CD14-positive monocyte (primary cell): ENCODE data around the gene FAM171A1. TPM values are rescaled to one million over a fixed set of nuclear protein-coding genes. Genes with fewer than 3 reads are reported as not detected.

Source experiments
- DNase-seq, 3 donors: peaks; one replicate each; pipeline ENCODE4 v3.0.0-alpha.2; 2011 to 2022
- H2AFZ ChIP-seq: 2 replicates; pipeline ENCODE4 v1.6.0; 2012; ENCODE audit warnings: mild to moderate bottlenecking, low read depth, low read length, inconsistent platforms; ENCODE audit not compliant: insufficient read depth, poor library complexity, severe bottlenecking
- H3K27ac ChIP-seq, 2 donors: 1 replicate in 1 of 2; 2 replicates in 1 of 2; pipeline ENCODE4 v1.5.1; 2012 to 2013; ENCODE audit warnings: low read length in 2 of 2, control low read depth in 1 of 2, inconsistent platforms in 1 of 2, low read depth in 1 of 2, mild to moderate bottlenecking in 1 of 2
- H3K27me3 ChIP-seq, 2 donors: one replicate each; pipeline versions ENCODE4 v1.6.0 to v1.6.1; 2011 to 2013; ENCODE audit warnings: low read length in 2 of 2; ENCODE audit not compliant: control insufficient read depth in 2 of 2, insufficient read depth in 2 of 2
- H3K36me3 ChIP-seq, 2 donors: replicated peaks in 1 of 2; 1 replicate in 1 of 2; 2 replicates in 1 of 2; pipeline versions ENCODE4 v1.5.1 to v1.6.1; 2012 to 2013; ENCODE audit warnings: low read length in 2 of 2, control low read depth in 1 of 2, inconsistent platforms in 1 of 2, mild to moderate bottlenecking in 1 of 2; ENCODE audit not compliant: insufficient read depth in 2 of 2, control insufficient read depth in 1 of 2
- H3K4me1 ChIP-seq, 2 donors: 1 replicate in 1 of 2; 2 replicates in 1 of 2; pipeline versions ENCODE4 v1.5.1 to v1.6.1; 2012 to 2013; ENCODE audit warnings: low read length in 2 of 2, control low read depth in 1 of 2, inconsistent platforms in 1 of 2, mild to moderate bottlenecking in 1 of 2, moderate library complexity in 1 of 2; ENCODE audit not compliant: insufficient read depth in 2 of 2, control insufficient read depth in 1 of 2
- H3K4me2 ChIP-seq: replicated peaks from 2 replicates; pipeline ENCODE3; 2012; ENCODE audit warnings: low read length, moderate library complexity, mild to moderate bottlenecking; ENCODE audit not compliant: poor library complexity, severe bottlenecking; ENCODE audit errors: extremely low read depth
- H3K4me3 ChIP-seq, 3 experiments: fragments of 200-600 bp in 1 of 3; sonication (generic) in 1 of 3; replicated peaks in 1 of 3; 1 replicate in 2 of 3; 2 replicates in 1 of 3; pipeline ENCODE4 v1.5.1; 2011 to 2013; ENCODE audit warnings: low read length in 3 of 3, mild to moderate bottlenecking in 3 of 3, control low read depth in 2 of 3, low read depth in 2 of 3, inconsistent platforms in 1 of 3, moderate library complexity in 1 of 3
- H3K79me2 ChIP-seq: 2 replicates; pipeline ENCODE4 v1.6.0; 2012; ENCODE audit warnings: mild to moderate bottlenecking, control low read depth, inconsistent platforms, low read length, moderate library complexity; ENCODE audit not compliant: insufficient read depth
- H3K9ac ChIP-seq: 2 replicates; pipeline ENCODE4 v1.6.0; 2017; ENCODE audit warnings: low read length, mild to moderate bottlenecking; ENCODE audit not compliant: insufficient read depth, poor library complexity, severe bottlenecking
- H3K9me3 ChIP-seq, 2 donors: replicated peaks in 1 of 2; 1 replicate in 1 of 2; 2 replicates in 1 of 2; pipeline versions ENCODE4 v1.5.1 to v1.6.1; 2012 to 2013; ENCODE audit warnings: low read length in 2 of 2, control low read depth in 1 of 2; ENCODE audit not compliant: control insufficient read depth in 1 of 2, insufficient read depth in 1 of 2
- H4K20me1 ChIP-seq: 2 replicates; pipeline ENCODE4 v1.6.0; 2012; ENCODE audit warnings: mild to moderate bottlenecking, low read length, control low read depth, moderate library complexity; ENCODE audit not compliant: insufficient read depth
- H3K27ac Mint-ChIP-seq, 7 donors: one replicate each; pipeline ENCODE4 v1.8.0; 2020; ENCODE audit warnings: mild to moderate bottlenecking in 7 of 7, mixed read lengths in 7 of 7, moderate library complexity in 6 of 7, inconsistent platforms in 2 of 7
- H3K27me3 Mint-ChIP-seq, 3 donors: one replicate each; pipeline ENCODE4 v1.8.0; 2021 to 2022; ENCODE audit warnings: low read depth in 3 of 3, mild to moderate bottlenecking in 3 of 3, mixed read lengths in 3 of 3, moderate library complexity in 3 of 3, inconsistent platforms in 1 of 3
- H3K36me3 Mint-ChIP-seq, 2 donors: one replicate each; pipeline ENCODE4 v1.8.0; 2020; ENCODE audit warnings: mixed read lengths in 2 of 2, inconsistent platforms in 1 of 2, mild to moderate bottlenecking in 1 of 2
- H3K4me1 Mint-ChIP-seq: one replicate; pipeline ENCODE4 v1.8.0; 2020; ENCODE audit warnings: mild to moderate bottlenecking, mixed read lengths
- H3K4me3 Mint-ChIP-seq, 2 donors: one replicate each; pipeline ENCODE4 v1.8.0; 2020; ENCODE audit warnings: mild to moderate bottlenecking in 2 of 2, mixed read lengths in 2 of 2, moderate library complexity in 1 of 2
- H3K9me3 Mint-ChIP-seq, 7 donors: one replicate each; pipeline ENCODE4 v1.8.0; 2020 to 2022; ENCODE audit warnings: mixed read lengths in 7 of 7, mild to moderate bottlenecking in 6 of 7, moderate library complexity in 6 of 7, inconsistent platforms in 2 of 7
- CTCF ChIP-seq: fragments of 200-600 bp; IDR thresholded peaks from one replicate; pipeline ENCODE4 v1.8.0; 2022; ENCODE audit warnings: antibody characterized with exemption, mild to moderate bottlenecking
- WGBS: methylation state at CpG from one replicate; pipeline ENCODE4 v1.1.5; 2013; ENCODE audit warnings: missing lambda C conversion rate; ENCODE audit not compliant: insufficient coverage; 5-methylcytosine and 5-hydroxymethylcytosine counted together
- intact Hi-C, 2 donors: fragments of 100-400 bp; cut with micrococcal nuclease; formaldehyde crosslinking; loops; one replicate each; pipeline versions ENCODE4 v1.15.0 to v1.15.1; 2023
- polyA plus RNA-seq, 3 donors: library from polyadenylated mRNA; depleted of rRNA in 1 of 3; unstranded in 2 of 3; stranded (reverse) in 1 of 3; fragments of 300-500 nt in 2 of 3; fragments of >200 nt in 1 of 3; fragmentation: Illumina TruSeq in 2 of 3; gene quantifications; 1 replicate in 2 of 3; 2 replicates in 1 of 3; pipeline ENCODE4 v1.2.3, GENCODE V29; 2012 to 2021

FAM171A1 gene
- polyA plus RNA-seq, 3 donors, result not detected

- peaks cover 0 to 5% (median 0%) of the 10 kb centered on the region in 7 donors for H3K9me3 Mint-ChIP-seq
- no peak overlapping the region for H3K4me3 ChIP-seq
- no peaks in the 10 kb centered on the region for H3K36me3 Mint-ChIP-seq
- no peak overlapping the region for H3K27ac ChIP-seq
- DNase-seq, result no peak
- no peak overlapping the region for H3K27ac Mint-ChIP-seq
- no peak overlapping the region for H2AFZ ChIP-seq
- no peak overlapping the region for H3K4me2 ChIP-seq
- no peaks in the 10 kb centered on the region for H3K36me3 ChIP-seq
- H3K79me2 ChIP-seq, result no peaks in the 10 kb centered on the region
- 80% methylated on average over 1 of the region's 5 CpGs for WGBS
- peaks cover 16 to 41% (median 30%) of the 10 kb centered on the region in 3 donors for H3K27me3 Mint-ChIP-seq
- no peaks in the 10 kb centered on the region for H3K4me1 Mint-ChIP-seq
- H3K9me3 ChIP-seq, result no peaks in the 10 kb centered on the region
- peaks cover 0 to 2% of the 10 kb centered on the region in 2 donors for H3K27me3 ChIP-seq
- intact Hi-C loops, result no loop called here
- no peaks in the 10 kb centered on the region for H4K20me1 ChIP-seq
- no peaks in the 10 kb centered on the region for H3K4me1 ChIP-seq
- no peak overlapping the region for H3K4me3 Mint-ChIP-seq
- no peak overlapping the region for H3K9ac ChIP-seq
- TF ChIP-seq CTCF, result no peak
These were observed 190.4 kb downstream of the FAM171A1 start for GRCh38 chr10:15180736-15181135.

GRCh38 chr10:15176269-15176668, 194.8 kb downstream of the FAM171A1 start:
- Histone ChIP-seq H2AFZ (no peak overlapping the region), H3K36me3 (no peaks in the 10 kb centered on the region), H3K4me3 (no peak overlapping the region), H3K4me2 (no peak overlapping the region), H3K27me3 (no peaks in the 10 kb centered on the region), H3K9me3 (no peaks in the 10 kb centered on the region), H3K27ac (no peak overlapping the region), H4K20me1 (no peaks in the 10 kb centered on the region), H3K79me2 (no peaks in the 10 kb centered on the region), H3K4me1 (no peaks in the 10 kb centered on the region), H3K9ac (no peak overlapping the region)
- Mint-ChIP-seq H3K36me3 (no peaks in the 10 kb centered on the region), H3K27me3 (peaks cover 13 to 21% (median 16%) of the 10 kb centered on the region in 3 donors), H3K4me1 (no peaks in the 10 kb centered on the region), H3K9me3 (peaks cover 0 to 2% (median 0%) of the 10 kb centered on the region in 7 donors), H3K27ac (no peak overlapping the region), H3K4me3 (no peak overlapping the region)
- no peak for DNase-seq
- no CpG with 5 or more reads among the region's 3 CpGs for WGBS
- intact Hi-C loops, result no loop called here
- TF ChIP-seq CTCF, result no peak
